NCI-H524 (cell line): Measurements from ENCODE around the gene PFN2.
"Not testable (repeated sequence)": the region's sequence is repeated elsewhere in the genome, so short reads cannot be mapped to it uniquely, and the experiment has no call there.

Experiments used
- DNase-seq, 2 experiments: peaks; one replicate each; lab custom pipeline; 2025; lab: John Stamatoyannopoulos, UW

The PFN2 gene

GRCh38 chr3:149968216-149968615 is 2.5 kb downstream of the PFN2 start:
- DNase-seq, result peak in 1 of 2 experiments; percentile 29

- DNase-seq, result peak in 1 of 2 experiments; percentile 69
These were observed 3.5 kb downstream of the PFN2 start for GRCh38 chr3:149967086-149967685.

DNA sequence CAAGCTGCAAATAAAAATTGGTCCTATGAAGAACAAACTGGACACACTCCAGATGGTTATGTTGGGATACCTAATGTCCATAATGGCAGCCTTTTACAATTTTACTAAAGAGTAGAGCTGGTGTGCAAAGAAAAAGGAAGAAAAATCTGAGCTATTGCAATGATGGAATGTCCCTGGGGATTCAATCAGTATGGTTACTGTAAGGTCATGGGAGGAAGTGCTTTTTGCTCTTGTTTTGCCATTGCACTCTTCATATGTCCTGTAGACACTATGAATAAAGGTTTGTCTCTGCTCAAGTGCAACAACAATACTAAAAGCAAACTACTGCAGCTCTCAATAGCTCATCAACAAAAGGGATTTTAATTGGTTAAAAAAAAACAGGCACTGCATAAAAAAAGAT is 5.4 kb downstream of the PFN2 start:
- no peak for DNase-seq

DNA sequence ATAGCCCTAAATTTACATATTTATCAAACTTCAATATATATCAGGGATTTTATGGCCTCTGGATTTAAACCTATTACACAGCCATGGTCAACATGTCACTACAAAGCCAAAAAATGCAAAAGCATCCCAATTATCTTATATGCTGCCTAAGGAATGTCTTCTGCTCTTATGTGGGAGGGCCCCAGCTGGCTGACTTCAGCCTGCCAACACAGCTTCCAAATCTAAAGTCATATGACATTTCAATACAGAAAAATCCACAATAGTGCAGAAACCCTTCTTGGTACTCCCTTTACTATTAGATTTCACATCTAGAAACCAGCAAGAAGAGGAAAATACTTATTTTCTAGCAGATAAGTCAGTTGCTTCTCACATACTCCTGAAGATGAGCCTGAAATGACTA is 6.4 kb downstream of the PFN2 start:
- no peak for DNase-seq

- no peak for DNase-seq
These were observed 7.2 kb downstream of the PFN2 start for GRCh38 chr3:149963485-149963884.

GRCh38 chr3:149959443-149959842 is 11.3 kb downstream of the PFN2 start:
- DNase-seq, result no peak

DNA sequence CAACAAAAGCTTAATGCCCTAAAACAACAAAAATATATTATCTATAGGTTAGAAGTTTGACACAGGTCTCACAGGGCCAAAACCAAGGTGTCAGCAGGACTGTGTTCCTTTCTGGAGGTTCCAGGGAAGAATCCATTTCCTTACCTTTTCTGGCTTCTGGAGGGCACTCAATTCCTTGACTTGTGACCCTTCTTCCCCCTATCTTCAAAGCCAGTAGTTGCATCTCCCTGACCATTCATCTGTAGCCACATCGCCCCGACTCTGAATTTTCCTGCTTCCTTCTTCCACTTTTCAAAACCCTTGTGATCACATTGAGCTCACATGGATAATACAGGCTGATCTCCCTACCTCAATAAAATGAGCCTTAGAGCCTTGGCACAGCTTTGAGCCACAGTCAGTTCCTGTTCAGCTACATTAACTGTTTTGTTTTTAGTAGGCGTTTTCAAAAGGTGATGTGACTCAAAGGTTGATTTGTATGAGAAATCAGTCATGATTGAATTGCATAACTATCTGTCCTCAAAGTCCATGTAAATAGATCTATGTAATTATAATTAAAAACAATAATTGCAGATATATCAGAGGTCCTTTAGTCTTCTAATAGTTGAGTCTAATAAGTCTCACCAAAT is 12.4 kb downstream of the PFN2 start:
- no peak for DNase-seq

DNA sequence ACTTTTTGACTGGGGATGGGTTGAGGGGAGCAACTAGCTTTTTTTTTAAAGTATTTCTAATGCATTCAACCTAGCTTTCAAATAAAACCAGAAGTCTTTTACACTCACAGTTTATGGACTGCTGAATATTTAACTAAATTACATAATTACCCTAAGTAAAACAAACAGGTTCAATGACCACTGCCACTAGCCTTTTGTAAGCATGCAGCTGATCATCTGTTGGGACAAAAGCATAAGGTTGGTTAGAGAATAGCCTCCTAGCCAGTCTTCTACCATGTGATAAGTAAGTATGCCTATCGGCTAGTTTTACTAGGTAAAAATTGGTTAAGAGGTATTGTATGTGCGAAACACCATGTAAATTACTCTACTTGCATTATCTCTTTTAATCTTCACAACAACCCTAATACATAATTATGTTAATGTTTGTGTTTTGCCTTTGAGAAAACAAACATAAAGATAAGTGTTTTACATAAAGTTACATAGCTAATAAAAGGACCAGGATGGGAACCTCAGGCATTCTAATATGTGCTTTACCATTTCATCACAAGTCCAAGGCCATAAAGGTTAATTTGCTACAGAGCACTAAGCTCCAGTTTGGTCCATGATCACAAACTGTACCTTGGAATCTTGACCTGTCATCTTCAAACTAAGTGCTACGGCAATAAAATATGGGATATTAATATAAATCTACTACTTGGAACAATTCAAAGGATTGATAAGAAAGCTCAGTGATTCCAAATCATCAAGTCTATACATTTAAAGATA is 13.2 kb downstream of the PFN2 start:
- no peak for DNase-seq

DNA sequence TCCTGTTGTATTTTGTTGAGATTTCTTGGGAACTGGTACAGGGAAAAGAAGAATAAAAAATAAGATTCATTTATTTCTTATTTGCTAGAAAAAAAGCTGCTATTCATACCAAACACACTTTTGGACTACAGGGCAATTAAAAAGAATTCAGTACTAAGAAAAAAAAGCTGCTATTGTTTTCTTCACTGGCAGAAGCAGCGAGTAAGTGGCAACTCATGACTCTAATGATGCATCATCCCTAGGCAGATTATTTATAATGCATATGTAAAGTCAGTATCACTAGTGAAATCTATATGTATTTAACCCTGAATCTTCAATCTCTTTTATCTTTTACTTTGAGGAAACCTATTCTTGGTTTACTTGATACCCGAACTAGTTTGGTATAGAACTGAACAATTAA is 15.2 kb downstream of the PFN2 start:
- no peak for DNase-seq

DNA sequence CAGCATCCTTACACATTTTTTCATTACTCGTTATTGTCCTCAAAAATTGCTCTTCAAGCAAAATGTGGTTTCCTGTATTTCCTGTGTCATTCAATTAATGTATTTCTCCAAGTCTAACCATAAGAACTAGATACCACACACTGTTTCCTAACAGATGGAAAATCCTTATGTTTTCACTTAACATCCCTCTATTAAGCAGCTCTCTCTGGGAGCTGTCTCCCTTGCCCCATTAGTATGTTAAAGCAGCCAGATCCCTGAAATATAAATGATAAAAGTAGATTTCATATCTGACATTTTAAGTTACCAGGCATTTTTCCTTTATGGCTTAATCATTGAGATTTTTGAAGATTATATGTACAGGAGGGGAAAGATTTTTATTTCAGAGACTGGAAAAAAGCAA is 15.9 kb downstream of the PFN2 start:
- DNase-seq, result peak; percentile 15 to 58

DNA sequence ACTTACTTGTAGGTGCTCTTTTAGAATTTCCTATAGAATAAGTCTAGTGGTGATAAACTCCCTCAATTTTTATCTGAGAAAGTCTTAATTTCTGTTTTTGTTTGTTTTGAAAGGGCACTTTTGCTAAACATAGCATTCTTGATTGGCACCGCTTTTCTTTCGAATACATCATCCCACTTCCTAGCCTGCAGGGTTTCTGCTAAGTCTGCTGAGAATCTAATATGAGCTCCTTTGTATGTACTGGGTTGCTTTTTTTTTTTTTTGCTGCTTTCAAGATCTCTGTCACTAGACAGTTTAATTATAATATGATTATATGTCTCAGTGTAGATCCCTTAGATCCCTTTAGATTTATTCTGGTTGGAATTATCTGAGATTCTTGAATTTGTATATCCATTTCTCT is 21.5 kb downstream of the PFN2 start:
- no peak for DNase-seq

DNA sequence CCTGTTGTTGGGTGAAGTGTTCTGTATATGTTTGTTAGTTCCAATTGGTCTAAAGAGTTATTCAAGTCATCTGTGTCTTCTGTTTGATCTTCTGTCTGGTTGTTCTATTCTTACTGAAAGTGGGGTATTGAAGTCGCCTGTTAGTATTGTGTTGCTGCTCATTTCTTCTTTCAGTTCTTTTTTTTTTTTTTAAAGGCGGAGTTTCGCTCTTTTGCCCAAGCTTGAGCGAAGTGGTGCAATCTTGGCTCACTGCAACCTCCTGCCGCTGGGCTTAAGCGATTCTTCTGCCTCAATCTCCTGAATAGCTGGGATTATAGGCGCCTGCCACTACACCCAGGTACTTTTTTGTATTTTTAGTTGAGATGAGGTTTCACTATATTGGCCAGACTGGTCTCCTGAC is 23.5 kb downstream of the PFN2 start:
- no peak for DNase-seq

DNA sequence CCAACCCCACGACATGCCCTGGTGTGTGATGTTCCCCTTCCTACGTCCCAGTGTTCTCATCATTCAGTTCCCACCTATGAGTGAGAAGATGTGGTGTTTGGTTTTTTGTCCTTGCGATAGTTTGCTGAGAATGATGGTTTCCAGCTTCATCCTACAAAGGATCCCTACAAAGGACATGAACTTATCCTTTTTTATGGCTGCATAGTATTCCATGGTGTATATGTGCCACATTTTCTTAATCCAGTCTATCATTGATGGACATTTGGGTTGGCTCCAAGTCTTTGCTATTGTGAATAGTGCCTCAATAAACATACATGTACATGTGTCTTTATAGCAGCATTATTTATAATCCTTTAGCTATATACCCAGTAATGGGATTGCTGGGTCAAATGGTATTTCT is 26.7 kb downstream of the PFN2 start:
- not testable (repeated sequence) for DNase-seq

GRCh38 chr3:149942409-149942808 is 28.3 kb downstream of the PFN2 start:
- DNase-seq, result no peak

DNA sequence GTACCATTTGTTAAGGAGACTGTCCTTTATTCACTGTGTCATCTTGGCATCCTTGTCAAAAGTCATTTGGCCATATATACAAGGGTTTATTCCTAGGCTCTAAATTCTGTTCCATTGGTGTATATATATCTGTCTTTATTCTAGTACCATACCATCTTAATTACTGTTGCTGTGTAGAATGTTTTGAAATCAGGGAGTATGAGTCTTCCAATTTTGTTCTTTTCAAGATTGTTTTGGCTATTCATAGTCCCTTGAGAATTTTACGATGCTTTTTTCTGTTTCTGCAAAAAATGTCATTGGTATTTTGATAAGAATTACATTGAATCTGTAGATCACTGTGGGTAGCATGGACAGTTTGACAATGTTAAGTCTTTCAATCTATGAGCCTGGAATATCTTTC is 28.7 kb downstream of the PFN2 start:
- no peak for DNase-seq

DNA sequence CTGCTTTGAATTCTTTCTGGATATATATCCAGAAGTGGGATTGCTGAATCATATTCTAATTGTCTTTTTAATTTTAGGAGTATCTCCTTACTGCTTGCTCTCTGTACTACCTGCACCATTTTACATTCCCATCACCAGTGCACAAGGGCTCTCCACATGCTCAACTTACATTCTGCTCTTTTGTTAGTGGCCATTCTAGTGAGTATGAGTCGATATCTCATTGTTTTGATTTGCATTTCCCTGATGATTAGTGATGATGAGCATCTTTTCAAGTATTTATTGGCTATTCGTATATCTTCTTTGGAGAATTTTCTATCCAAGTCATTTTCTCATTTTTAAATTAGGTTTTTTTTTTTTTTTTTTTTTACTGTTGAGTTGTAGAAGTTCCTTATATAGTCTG is 29.5 kb downstream of the PFN2 start:
- DNase-seq, result no peak

DNA sequence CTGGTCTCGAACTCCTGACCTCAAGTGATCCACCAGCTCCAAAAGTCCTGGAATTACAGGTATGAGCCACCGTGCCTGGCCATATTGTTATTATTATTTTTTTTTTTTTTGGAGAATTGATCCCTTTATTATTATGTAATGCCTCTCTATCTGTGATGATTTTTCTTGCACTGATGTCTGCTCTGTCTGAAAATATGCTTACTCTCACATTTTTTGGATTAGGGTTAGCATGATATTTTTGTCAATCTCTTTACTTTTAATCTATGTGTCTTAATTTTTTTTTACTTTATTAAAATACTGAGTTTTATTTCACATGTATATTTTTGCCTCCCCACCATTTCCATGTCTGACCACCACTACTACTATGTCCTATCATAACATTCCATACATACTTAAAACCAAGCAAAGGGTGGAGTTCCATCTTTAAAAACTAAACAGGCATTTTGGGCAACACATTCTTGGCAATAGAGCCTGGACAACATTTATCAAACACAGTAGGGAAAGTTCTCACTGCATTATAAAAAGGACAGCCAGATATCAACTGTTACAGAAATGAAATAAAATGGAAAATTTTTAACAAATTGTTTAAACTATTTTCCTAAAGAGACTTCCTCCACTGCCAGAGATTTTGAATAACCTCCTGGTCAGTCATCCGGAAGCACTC is 32.2 kb downstream of the PFN2 start:
- not testable (repeated sequence) for DNase-seq

- peak; percentile 6 to 76 for DNase-seq
These were observed 33.9 kb downstream of the PFN2 start for GRCh38 chr3:149936812-149937230.

- DNase-seq, result no peak
These were observed 36.2 kb downstream of the PFN2 start for GRCh38 chr3:149934524-149934923.

GRCh38 chr3:149933858-149934257 is 36.8 kb downstream of the PFN2 start:
- DNase-seq, result no peak

GRCh38 chr3:149933008-149933407 is 37.7 kb downstream of the PFN2 start:
- DNase-seq, result no peak

DNA sequence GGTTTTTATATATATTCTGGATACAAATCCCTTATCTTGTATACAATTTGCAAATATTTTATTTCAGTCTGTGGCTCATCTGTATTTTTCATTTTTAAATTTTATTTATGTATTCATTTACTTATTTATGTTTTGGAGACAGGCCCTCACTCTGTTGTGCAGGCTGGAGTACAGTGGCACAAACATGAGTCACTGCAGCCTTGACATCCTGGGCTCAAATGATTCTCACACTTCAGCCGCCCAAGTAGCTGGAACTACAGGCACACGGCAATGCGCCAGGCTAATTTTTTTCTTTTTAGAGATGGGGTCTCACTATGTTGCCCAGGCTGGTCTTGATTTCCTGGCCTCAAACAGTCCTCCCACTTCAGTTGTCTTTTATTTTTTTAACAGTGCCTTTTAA is 50.6 kb downstream of the PFN2 start:
- DNase-seq, result no peak

GRCh38 chr3:149919509-149919908 is 51.2 kb downstream of the PFN2 start:
- DNase-seq, result no peak
